SU-DHL-6 (cell line): ENCODE measurements around the gene ADPRHL1.

Source experiments
- H2AFZ ChIP-seq: fragments of 200-600 bp; sonication (generic); 2 replicates; pipeline ENCODE4 v1.6.1; 2014; ENCODE audit warnings: low read depth, mild to moderate bottlenecking, moderate library complexity, mixed read lengths, antibody characterized with exemption, low read length; ENCODE audit not compliant: severe bottlenecking
- H3F3A ChIP-seq: fragments of 200-600 bp; shearing (Covaris generic); 2 replicates; pipeline ENCODE4 v1.6.0; 2016; ENCODE audit warnings: antibody characterized with exemption, mild to moderate bottlenecking; ENCODE audit not compliant: insufficient read depth
- H3K27ac ChIP-seq: fragments of 200-600 bp; sonication (generic); 2 replicates; pipeline ENCODE4 v1.5.1; 2016; ENCODE audit warnings: low read depth, mild to moderate bottlenecking, low read length, moderate library complexity, mixed read lengths
- H3K27me3 ChIP-seq: fragments of 200-600 bp; sonication (generic), shearing (Covaris generic); 2 replicates; pipeline ENCODE4 v1.6.0; 2014; ENCODE audit warnings: mild to moderate bottlenecking, low read length
- H3K36me3 ChIP-seq: fragments of 200-600 bp; sonication (generic); 2 replicates; pipeline ENCODE4 v1.6.1; 2014; ENCODE audit warnings: mild to moderate bottlenecking, low read length, mixed read lengths
- H3K4me2 ChIP-seq: fragments of 300-600, 200-600 bp; shearing (Covaris generic), sonication (generic); 2 replicates; pipeline ENCODE4 v1.6.0; 2014; ENCODE audit warnings: low read length, low read depth, mild to moderate bottlenecking; ENCODE audit not compliant: poor library complexity, severe bottlenecking
- H3K4me3 ChIP-seq: fragments of 200-600 bp; sonication (generic); 2 replicates; pipeline ENCODE4 v1.5.1; 2014; ENCODE audit warnings: antibody characterized with exemption, low read length, mild to moderate bottlenecking, mixed read lengths; ENCODE audit not compliant: insufficient read depth, poor library complexity, severe bottlenecking
- H3K79me2 ChIP-seq: fragments of 200-600 bp; sonication (generic); 2 replicates; pipeline ENCODE4 v1.6.1; 2014; ENCODE audit warnings: mild to moderate bottlenecking, low read length, moderate library complexity; ENCODE audit not compliant: insufficient read depth
- H3K9ac ChIP-seq: fragments of 200-600 bp; sonication (generic); 2 replicates; pipeline ENCODE4 v1.7.0; 2014; ENCODE audit warnings: mild to moderate bottlenecking, low read length
- H3K9me2 ChIP-seq: fragments of 200-600 bp; sonication (generic); replicated peaks from 2 replicates; pipeline ENCODE4 v1.6.1; 2014; ENCODE audit warnings: low read length; ENCODE audit not compliant: insufficient read depth
- H3K9me3 ChIP-seq: fragments of 200-600 bp; sonication (generic); 2 replicates; pipeline ENCODE4 v1.6.1; 2014; ENCODE audit warnings: low read length, mixed read lengths; ENCODE audit not compliant: insufficient read depth
- H4K20me1 ChIP-seq: fragments of 200-600 bp; sonication (generic); 2 replicates; pipeline ENCODE4 v1.6.1; 2014; ENCODE audit warnings: low read depth, mild to moderate bottlenecking, antibody characterized with exemption, low read length, moderate library complexity, mixed read lengths
- EZH2phosphoT487 ChIP-seq: fragments of 200-600 bp; sonication (generic), shearing (Covaris generic); conservative IDR thresholded peaks from 2 replicates; pipeline ENCODE4 v1.6.1; 2018; ENCODE audit warnings: mild to moderate bottlenecking, antibody characterized with exemption, low read length, moderate library complexity, mixed read lengths
- TF ChIP-seq, protein P1 (sequence below): fragments of 200-600 bp; sonication (generic); IDR thresholded peaks from one replicate; pipeline ENCODE4 v1.5.1; 2017; ENCODE audit warnings: antibody characterized with exemption, mild to moderate bottlenecking, low read length, moderate library complexity; ENCODE audit not compliant: insufficient read depth, poor library complexity, severe bottlenecking

The ADPRHL1 gene

GRCh38 chr13:113407531-113408393 is 45.5 kb downstream of the ADPRHL1 start:
- H3K27ac ChIP-seq, result no peak overlapping the region
- H3K27me3 ChIP-seq, result no peaks in the 10 kb centered on the region
- H3K9me3 ChIP-seq, result no peaks in the 10 kb centered on the region
- no peak overlapping the region for H3K9ac ChIP-seq
- H3K9me2 ChIP-seq, result no peaks in the 10 kb centered on the region
- no peaks in the 10 kb centered on the region for H3K79me2 ChIP-seq
- H3K4me2 ChIP-seq, result no peak overlapping the region
- no peaks in the 10 kb centered on the region for H4K20me1 ChIP-seq
- H2AFZ ChIP-seq, result no peak overlapping the region
- TF ChIP-seq, protein P1, sequence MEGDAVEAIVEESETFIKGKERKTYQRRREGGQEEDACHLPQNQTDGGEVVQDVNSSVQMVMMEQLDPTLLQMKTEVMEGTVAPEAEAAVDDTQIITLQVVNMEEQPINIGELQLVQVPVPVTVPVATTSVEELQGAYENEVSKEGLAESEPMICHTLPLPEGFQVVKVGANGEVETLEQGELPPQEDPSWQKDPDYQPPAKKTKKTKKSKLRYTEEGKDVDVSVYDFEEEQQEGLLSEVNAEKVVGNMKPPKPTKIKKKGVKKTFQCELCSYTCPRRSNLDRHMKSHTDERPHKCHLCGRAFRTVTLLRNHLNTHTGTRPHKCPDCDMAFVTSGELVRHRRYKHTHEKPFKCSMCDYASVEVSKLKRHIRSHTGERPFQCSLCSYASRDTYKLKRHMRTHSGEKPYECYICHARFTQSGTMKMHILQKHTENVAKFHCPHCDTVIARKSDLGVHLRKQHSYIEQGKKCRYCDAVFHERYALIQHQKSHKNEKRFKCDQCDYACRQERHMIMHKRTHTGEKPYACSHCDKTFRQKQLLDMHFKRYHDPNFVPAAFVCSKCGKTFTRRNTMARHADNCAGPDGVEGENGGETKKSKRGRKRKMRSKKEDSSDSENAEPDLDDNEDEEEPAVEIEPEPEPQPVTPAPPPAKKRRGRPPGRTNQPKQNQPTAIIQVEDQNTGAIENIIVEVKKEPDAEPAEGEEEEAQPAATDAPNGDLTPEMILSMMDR, result no peak
- no peak for TF ChIP-seq EZH2phosphoT487
- no peaks in the 10 kb centered on the region for H3F3A ChIP-seq
- H3K4me3 ChIP-seq, result no peak overlapping the region
- H3K36me3 ChIP-seq, result no peaks in the 10 kb centered on the region

DNA sequence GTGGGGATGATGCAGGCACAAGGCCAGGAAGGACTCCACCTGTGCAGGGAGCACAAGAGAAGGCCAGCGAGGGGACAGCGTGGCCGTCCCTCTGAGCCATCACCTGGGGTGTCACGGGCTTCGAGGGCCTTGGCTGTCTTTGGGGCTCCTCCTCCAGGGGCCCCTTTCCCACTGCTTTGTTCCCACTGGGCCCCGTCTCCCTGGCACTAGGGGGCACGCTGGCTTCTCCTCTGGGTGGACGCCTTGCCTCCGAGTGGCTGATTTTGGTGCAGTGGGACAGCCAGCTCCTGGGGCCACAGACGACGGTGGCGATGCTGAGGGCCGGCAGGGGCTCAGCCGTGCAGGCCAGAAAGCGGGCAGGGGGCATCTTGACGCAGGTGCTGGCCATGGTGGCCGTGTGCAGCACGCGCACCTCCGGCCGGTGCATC is 46.2 kb downstream of the ADPRHL1 start:
- Histone ChIP-seq H3K9ac (no peak overlapping the region), H3K9me3 (no peaks in the 10 kb centered on the region), H3K79me2 (no peaks in the 10 kb centered on the region), H3K36me3 (no peaks in the 10 kb centered on the region), H3F3A (no peaks in the 10 kb centered on the region), H4K20me1 (no peaks in the 10 kb centered on the region), H2AFZ (no peak overlapping the region), H3K4me2 (no peak overlapping the region), H3K9me2 (no peaks in the 10 kb centered on the region), H3K4me3 (no peak overlapping the region), H3K27ac (no peak overlapping the region), H3K27me3 (no peaks in the 10 kb centered on the region)
- TF ChIP-seq EZH2phosphoT487, result no peak
- TF ChIP-seq, protein P1, result no peak

- Histone ChIP-seq H3K27me3 (no peaks in the 10 kb centered on the region), H3K4me2 (no peak overlapping the region), H2AFZ (no peak overlapping the region), H3F3A (no peaks in the 10 kb centered on the region), H3K27ac (no peak overlapping the region), H3K9me2 (no peaks in the 10 kb centered on the region), H3K79me2 (no peaks in the 10 kb centered on the region), H4K20me1 (no peaks in the 10 kb centered on the region), H3K4me3 (no peak overlapping the region), H3K36me3 (no peaks in the 10 kb centered on the region), H3K9ac (no peak overlapping the region), H3K9me3 (no peaks in the 10 kb centered on the region)
- TF ChIP-seq, protein P1, result no peak
- TF ChIP-seq EZH2phosphoT487, result no peak
Measured at GRCh38 chr13:113406321-113407102, 46.8 kb downstream of the ADPRHL1 start.
